GM20000 (cell line): ENCODE results near the gene EHHADH.
"Not testable (repeated sequence)": the region's sequence is repeated elsewhere in the genome, so short reads cannot be mapped to it uniquely, and the experiment has no call there.

Experiments
- DNase-seq: peaks from one replicate; pipeline ENCODE4 v3.0.0; 2012; ENCODE audit warnings: low spot score
- CTCF ChIP-seq: IDR thresholded peaks from 2 replicates; pipeline ENCODE4 v1.5.1; 2012; ENCODE audit warnings: mild to moderate bottlenecking, control low read depth; ENCODE audit errors: extremely low read depth, missing control alignments

The EHHADH gene

DNA sequence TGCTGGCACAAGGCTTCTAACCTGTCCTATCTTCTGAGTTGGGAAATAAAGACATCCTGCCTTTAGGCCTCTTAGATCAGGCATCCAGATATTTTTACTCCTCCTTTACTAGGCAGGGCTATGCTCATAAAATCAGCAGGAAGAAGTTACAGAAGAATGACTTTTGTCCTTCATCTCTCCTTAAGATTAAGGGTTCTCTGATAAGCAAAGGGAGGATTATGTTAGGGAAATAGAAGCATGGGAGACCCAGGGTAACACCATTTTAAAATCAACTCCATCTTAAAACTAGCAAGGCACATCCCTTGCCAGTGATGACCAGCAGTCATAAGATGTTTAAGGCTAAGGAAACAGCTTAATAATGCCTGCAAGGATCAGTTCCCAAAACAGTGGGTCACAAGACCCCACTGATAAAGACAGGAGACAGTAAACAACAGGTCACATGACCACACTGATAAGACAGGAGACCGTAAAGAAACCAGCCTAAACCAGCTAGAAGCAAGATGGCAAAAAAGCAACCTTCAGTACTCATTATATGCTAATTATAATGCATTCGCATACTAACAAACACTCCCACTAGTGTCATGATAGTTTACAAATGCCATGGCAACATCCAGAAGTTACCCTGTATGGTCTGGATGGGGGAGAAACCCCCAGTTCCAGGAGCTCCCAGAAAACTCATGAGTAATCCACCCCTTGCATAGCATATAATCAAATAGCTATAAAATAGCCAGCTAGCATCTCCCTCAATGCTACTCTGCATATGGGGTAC is 14.5 kb upstream of the EHHADH start:
- TF ChIP-seq CTCF = no peak
- DNase-seq = no peak

- TF ChIP-seq CTCF = no peak
- no peak for DNase-seq
Measured at GRCh38 chr3:185267193-185267592, 13.3 kb upstream of the EHHADH start.

DNA sequence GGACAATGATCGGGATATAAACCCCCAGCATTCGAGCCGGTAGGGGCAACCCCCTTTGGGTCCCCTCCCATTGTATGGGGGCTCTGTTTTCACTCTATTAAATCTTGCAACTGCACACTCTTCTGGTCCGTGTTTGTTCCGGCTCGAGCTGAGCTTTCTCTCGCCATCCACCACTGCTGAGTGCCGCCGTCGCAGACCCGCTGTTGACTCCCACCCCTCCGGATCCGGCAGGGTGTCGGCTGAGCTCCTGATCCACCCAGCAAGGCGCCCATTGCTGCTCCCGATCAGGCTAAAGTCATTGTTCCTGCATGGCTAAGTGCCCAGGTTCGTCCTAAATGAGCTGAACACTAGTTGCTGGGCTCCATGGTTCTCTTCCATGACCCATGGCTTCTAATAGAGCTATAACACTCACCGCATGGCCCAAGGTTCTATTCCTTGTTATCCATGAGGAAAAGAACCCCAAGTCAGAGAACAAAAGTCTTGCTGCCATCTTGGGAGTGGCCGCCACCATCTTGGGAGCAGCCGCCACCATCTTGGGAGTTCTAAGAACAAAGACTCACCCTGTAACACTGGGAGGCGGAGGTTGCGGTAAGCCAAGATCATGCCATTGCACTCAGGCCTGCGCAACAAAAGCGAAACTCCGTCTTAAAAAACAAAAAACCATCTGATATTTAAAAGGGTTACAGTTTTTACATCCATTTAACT is 11.2 kb upstream of the EHHADH start:
- DNase-seq = no peak
- no peak for TF ChIP-seq CTCF

GRCh38 chr3:185263423-185263822 is 9.6 kb upstream of the EHHADH start:
- DNase-seq = no peak
- TF ChIP-seq CTCF = no peak

GRCh38 chr3:185257334-185257733 is 3.5 kb upstream of the EHHADH start:
- DNase-seq = no peak
- no peak for TF ChIP-seq CTCF

- no peak for TF ChIP-seq CTCF
- DNase-seq = no peak
Measured at GRCh38 chr3:185254799-185255198, 950 bp upstream of the EHHADH start.

GRCh38 chr3:185253133-185253532 is 716 bp downstream of the EHHADH start:
- DNase-seq = not testable (repeated sequence)
